Bone marrow (tissue), 2 donors: ENCODE data around the gene ITPR1.

Source experiments
- DNase-seq, 2 donors: peaks; one replicate each; lab custom pipeline; 2025; lab: John Stamatoyannopoulos, UW

The ITPR1 gene

GRCh38 chr3:4643904-4644547 is 150.9 kb downstream of the ITPR1 start:
- no peak for DNase-seq

GRCh38 chr3:4644951-4645350 is 151.8 kb downstream of the ITPR1 start:
- DNase-seq, result no peak

GRCh38 chr3:4645468-4645867 is 152.3 kb downstream of the ITPR1 start:
- no peak for DNase-seq

GRCh38 chr3:4647411-4647810 is 154.3 kb downstream of the ITPR1 start:
- DNase-seq, result no peak

- DNase-seq, result no peak
Measured at GRCh38 chr3:4655145-4656045, 162.2 kb downstream of the ITPR1 start.

- peak in 1 of 2 donors; percentile 5 for DNase-seq
Measured at GRCh38 chr3:4656059-4656458, 162.9 kb downstream of the ITPR1 start.

GRCh38 chr3:4656626-4657328 is 163.6 kb downstream of the ITPR1 start:
- DNase-seq, result no peak

GRCh38 chr3:4660936-4661335 is 167.8 kb downstream of the ITPR1 start:
- no peak for DNase-seq

- no peak for DNase-seq
Measured at GRCh38 chr3:4664412-4664811, 171.3 kb downstream of the ITPR1 start.

- no peak for DNase-seq
Measured at GRCh38 chr3:4665197-4665596, 172.0 kb downstream of the ITPR1 start.

GRCh38 chr3:4666071-4666470 is 172.9 kb downstream of the ITPR1 start:
- no peak for DNase-seq

- no peak for DNase-seq
Measured at GRCh38 chr3:4670352-4670751, 177.2 kb downstream of the ITPR1 start.

GRCh38 chr3:4672725-4673275 is 179.7 kb downstream of the ITPR1 start:
- no peak for DNase-seq

- no peak for DNase-seq
Measured at GRCh38 chr3:4674216-4674615, 181.1 kb downstream of the ITPR1 start.

GRCh38 chr3:4675704-4676103 is 182.6 kb downstream of the ITPR1 start:
- no peak for DNase-seq

GRCh38 chr3:4678320-4678719 is 185.2 kb downstream of the ITPR1 start:
- no peak for DNase-seq

GRCh38 chr3:4680227-4680691 is 187.1 kb downstream of the ITPR1 start:
- DNase-seq, result no peak

- DNase-seq, result no peak
Measured at GRCh38 chr3:4680871-4681300, 187.7 kb downstream of the ITPR1 start.

GRCh38 chr3:4681301-4681700 is 188.2 kb downstream of the ITPR1 start:
- DNase-seq, result no peak

GRCh38 chr3:4684117-4684516 is 191.0 kb downstream of the ITPR1 start:
- DNase-seq, result no peak

GRCh38 chr3:4684976-4685375 is 191.8 kb downstream of the ITPR1 start:
- no peak for DNase-seq

GRCh38 chr3:4685673-4686345 is 192.7 kb downstream of the ITPR1 start:
- DNase-seq, result no peak
